ENCODE measurements around the gene CDH24. TPM values are rescaled to one million over a fixed set of nuclear protein-coding genes. Genes with fewer than 3 reads are reported as not detected.

The CDH24 gene
- total and polyA plus RNA-seq, 2 experiments from 2014 or later: 4.4 to 17.8 TPM

GRCh38 chr14:23033251-23033727, 24.0 kb downstream of the CDH24 start:
- H3K27ac ChIP-seq (ENCODE audit: low read depth): 0 out of 2 replicates have a peak overlapping the region, but pooled peaks have one; percentile 86
- H3K4me1 ChIP-seq (ENCODE audit: insufficient read depth): peaks cover 10% of the 10 kb centered on the region
- H3K36me3 ChIP-seq (ENCODE audit: insufficient read depth): peaks cover 41% of the 10 kb centered on the region
- Mint-ChIP-seq H3K27me3 (ENCODE audit: insufficient read depth, low read depth, poor library complexity) (no peaks in the 10 kb centered on the region), H3K36me3 (ENCODE audit: low read depth) (peaks cover 52% of the 10 kb centered on the region), H3K4me3 (peak overlapping the region; percentile 95), H3K27ac (peak overlapping the region; percentile 100; the same call in 1 of the 2 replicates), H3K4me1 (peaks cover 17% of the 10 kb centered on the region), H3K9me3 (no peaks in the 10 kb centered on the region)
- H2AFZ ChIP-seq: no peak overlapping the region
- peak overlapping the region; percentile 27 for H3K4me2 ChIP-seq
- H3K4me3 ChIP-seq: peak overlapping the region; percentile 75
- ATAC-seq (no peak), DNase-seq (ENCODE audit: low spot score) (no peak)
- no peaks in the 10 kb centered on the region for H3K27me3 ChIP-seq (ENCODE audit: insufficient read depth)
- no peak for TF ChIP-seq ZNF462 (CRISPR knock-in tag; IDR thresholded peaks at IDR 0.05)
- TF ChIP-seq ZNF114 (CRISPR knock-in tag; IDR thresholded peaks at IDR 0.05): no peak
- TF ChIP-seq POLR2AphosphoS5 (IDR thresholded peaks at IDR 0.05; ENCODE audit: low read depth): no peak
- TF ChIP-seq CREB1 (CRISPR knock-in tag; IDR thresholded peaks at IDR 0.05; ENCODE audit: low read depth): no peak
- no peak for TF ChIP-seq ZNF331 (CRISPR knock-in tag; IDR thresholded peaks at IDR 0.05; ENCODE audit: low read depth)
- no peak for TF ChIP-seq NANOG (IDR thresholded peaks at IDR 0.05; ENCODE audit: borderline replicate concordance)
- TF ChIP-seq EZH2 (IDR thresholded peaks at IDR 0.05; ENCODE audit: low read depth, unreplicated experiment): no peak
- TF ChIP-seq, protein P1, sequence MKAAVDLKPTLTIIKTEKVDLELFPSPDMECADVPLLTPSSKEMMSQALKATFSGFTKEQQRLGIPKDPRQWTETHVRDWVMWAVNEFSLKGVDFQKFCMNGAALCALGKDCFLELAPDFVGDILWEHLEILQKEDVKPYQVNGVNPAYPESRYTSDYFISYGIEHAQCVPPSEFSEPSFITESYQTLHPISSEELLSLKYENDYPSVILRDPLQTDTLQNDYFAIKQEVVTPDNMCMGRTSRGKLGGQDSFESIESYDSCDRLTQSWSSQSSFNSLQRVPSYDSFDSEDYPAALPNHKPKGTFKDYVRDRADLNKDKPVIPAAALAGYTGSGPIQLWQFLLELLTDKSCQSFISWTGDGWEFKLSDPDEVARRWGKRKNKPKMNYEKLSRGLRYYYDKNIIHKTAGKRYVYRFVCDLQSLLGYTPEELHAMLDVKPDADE (IDR thresholded peaks at IDR 0.05): no peak
- TF ChIP-seq, protein P2, sequence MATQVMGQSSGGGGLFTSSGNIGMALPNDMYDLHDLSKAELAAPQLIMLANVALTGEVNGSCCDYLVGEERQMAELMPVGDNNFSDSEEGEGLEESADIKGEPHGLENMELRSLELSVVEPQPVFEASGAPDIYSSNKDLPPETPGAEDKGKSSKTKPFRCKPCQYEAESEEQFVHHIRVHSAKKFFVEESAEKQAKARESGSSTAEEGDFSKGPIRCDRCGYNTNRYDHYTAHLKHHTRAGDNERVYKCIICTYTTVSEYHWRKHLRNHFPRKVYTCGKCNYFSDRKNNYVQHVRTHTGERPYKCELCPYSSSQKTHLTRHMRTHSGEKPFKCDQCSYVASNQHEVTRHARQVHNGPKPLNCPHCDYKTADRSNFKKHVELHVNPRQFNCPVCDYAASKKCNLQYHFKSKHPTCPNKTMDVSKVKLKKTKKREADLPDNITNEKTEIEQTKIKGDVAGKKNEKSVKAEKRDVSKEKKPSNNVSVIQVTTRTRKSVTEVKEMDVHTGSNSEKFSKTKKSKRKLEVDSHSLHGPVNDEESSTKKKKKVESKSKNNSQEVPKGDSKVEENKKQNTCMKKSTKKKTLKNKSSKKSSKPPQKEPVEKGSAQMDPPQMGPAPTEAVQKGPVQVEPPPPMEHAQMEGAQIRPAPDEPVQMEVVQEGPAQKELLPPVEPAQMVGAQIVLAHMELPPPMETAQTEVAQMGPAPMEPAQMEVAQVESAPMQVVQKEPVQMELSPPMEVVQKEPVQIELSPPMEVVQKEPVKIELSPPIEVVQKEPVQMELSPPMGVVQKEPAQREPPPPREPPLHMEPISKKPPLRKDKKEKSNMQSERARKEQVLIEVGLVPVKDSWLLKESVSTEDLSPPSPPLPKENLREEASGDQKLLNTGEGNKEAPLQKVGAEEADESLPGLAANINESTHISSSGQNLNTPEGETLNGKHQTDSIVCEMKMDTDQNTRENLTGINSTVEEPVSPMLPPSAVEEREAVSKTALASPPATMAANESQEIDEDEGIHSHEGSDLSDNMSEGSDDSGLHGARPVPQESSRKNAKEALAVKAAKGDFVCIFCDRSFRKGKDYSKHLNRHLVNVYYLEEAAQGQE (IDR thresholded peaks at IDR 0.05; ENCODE audit: unreplicated experiment): no peak
- no peak for TF ChIP-seq JUNB (IDR thresholded peaks at IDR 0.05; ENCODE audit: unreplicated experiment)
- TF ChIP-seq CTCF (conservative IDR thresholded peaks at IDR 0.05; ENCODE audit: low read depth in 2 of 2): no peak
- TF ChIP-seq STAT1 (IDR thresholded peaks at IDR 0.05; ENCODE audit: unreplicated experiment): no peak
- TF ChIP-seq EZH2phosphoT487 (IDR thresholded peaks at IDR 0.05; ENCODE audit: unreplicated experiment): no peak
- H3F3A ChIP-seq (replicated peaks; ENCODE audit: low read depth): peaks cover 15% of the 10 kb centered on the region
- H4K20me1 ChIP-seq (replicated peaks; ENCODE audit: insufficient read depth): no peaks in the 10 kb centered on the region
- 0 out of 2 replicates have a peak, but pooled peaks cover 4% of the 10 kb centered on the region for H3K9me2 ChIP-seq (ENCODE audit: insufficient read depth)
- peaks cover 49% of the 10 kb centered on the region for H3K79me2 ChIP-seq (replicated peaks; ENCODE audit: insufficient read depth)
